ENCODE results near the gene GID8.

DNA sequence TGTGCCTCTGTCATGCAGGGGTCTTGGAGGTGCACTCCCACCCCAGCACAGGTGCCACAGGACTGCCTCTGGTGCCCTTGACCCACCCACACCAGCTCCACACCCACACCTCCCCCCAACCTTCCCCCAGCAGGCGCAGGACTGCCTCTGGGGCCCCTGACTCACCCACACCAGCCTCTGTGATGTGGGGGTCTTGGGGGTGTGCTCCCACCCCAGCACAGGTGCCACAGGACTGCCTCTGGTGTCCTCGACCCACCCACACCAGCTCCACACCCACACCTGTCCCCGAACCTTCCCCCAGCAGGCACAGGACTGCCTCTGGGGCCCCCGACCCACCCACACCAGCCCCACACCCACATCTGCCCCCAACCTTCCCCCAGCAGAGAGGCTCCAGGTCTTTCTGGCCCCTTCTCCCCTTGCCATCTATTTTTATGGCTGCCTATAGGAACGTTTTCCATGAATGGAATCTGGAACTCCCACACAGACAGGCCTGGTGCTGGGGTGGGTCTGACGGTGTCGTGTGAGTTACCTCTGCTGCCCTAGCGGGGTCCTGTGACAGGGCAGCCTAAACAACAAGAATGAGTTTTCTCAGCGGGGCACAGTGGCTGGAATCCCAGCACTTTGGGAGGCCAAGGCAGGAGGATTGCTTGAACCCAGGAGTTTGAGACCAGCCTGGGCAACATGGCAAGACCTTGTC is 38.0 kb downstream of the GID8 start:
- TF ChIP-seq TAF1 (IDR thresholded peaks at IDR 0.05; ENCODE audit: borderline replicate concordance, insufficient read depth, low read length) = no peak
- TF ChIP-seq, protein P1, sequence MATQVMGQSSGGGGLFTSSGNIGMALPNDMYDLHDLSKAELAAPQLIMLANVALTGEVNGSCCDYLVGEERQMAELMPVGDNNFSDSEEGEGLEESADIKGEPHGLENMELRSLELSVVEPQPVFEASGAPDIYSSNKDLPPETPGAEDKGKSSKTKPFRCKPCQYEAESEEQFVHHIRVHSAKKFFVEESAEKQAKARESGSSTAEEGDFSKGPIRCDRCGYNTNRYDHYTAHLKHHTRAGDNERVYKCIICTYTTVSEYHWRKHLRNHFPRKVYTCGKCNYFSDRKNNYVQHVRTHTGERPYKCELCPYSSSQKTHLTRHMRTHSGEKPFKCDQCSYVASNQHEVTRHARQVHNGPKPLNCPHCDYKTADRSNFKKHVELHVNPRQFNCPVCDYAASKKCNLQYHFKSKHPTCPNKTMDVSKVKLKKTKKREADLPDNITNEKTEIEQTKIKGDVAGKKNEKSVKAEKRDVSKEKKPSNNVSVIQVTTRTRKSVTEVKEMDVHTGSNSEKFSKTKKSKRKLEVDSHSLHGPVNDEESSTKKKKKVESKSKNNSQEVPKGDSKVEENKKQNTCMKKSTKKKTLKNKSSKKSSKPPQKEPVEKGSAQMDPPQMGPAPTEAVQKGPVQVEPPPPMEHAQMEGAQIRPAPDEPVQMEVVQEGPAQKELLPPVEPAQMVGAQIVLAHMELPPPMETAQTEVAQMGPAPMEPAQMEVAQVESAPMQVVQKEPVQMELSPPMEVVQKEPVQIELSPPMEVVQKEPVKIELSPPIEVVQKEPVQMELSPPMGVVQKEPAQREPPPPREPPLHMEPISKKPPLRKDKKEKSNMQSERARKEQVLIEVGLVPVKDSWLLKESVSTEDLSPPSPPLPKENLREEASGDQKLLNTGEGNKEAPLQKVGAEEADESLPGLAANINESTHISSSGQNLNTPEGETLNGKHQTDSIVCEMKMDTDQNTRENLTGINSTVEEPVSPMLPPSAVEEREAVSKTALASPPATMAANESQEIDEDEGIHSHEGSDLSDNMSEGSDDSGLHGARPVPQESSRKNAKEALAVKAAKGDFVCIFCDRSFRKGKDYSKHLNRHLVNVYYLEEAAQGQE (IDR thresholded peaks at IDR 0.05; ENCODE audit: insufficient read depth in 1 of 2, low read depth in 2 of 2, low read length in 2 of 2) = no peak
- TF ChIP-seq POLR2AphosphoS5 (IDR thresholded peaks at IDR 0.05; ENCODE audit: low read depth, low read length) = no peak
